ENCODE measurements around the gene MX2.
A peak's percentile ranks its signal among the peaks of the same experiment; 100 is the strongest.
"Not testable (repeated sequence)": the region's sequence is repeated elsewhere in the genome, so short reads cannot be mapped to it uniquely, and the experiment has no call there.

Gene MX2

DNA sequence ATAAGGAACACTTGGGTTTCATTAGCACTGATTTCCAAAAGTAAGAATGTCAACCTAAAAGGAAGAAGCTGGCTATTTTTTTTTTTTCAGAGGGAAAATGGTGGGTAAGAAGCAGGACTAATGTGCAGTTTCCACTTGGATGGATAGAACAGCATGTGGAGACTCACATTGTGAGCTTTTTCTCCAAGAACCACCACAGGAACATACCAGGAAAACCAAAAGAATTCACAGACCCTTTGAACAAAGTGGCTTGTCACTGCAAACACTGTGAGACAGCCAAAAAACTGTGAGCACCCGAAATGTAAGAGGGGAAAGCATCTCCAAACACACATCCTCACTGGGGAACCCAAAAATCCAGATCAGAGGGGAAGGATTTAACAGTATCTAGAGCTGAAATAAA lies 48.5 kb downstream of the MX2 start:
- in situ Hi-C loops (cut with HindIII; ENCODE audit: low sequenced_read_pairs): no loop called here
- TF ChIP-seq, protein P1, sequence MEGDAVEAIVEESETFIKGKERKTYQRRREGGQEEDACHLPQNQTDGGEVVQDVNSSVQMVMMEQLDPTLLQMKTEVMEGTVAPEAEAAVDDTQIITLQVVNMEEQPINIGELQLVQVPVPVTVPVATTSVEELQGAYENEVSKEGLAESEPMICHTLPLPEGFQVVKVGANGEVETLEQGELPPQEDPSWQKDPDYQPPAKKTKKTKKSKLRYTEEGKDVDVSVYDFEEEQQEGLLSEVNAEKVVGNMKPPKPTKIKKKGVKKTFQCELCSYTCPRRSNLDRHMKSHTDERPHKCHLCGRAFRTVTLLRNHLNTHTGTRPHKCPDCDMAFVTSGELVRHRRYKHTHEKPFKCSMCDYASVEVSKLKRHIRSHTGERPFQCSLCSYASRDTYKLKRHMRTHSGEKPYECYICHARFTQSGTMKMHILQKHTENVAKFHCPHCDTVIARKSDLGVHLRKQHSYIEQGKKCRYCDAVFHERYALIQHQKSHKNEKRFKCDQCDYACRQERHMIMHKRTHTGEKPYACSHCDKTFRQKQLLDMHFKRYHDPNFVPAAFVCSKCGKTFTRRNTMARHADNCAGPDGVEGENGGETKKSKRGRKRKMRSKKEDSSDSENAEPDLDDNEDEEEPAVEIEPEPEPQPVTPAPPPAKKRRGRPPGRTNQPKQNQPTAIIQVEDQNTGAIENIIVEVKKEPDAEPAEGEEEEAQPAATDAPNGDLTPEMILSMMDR (IDR thresholded peaks at IDR 0.05; ENCODE audit: low read depth, low read length): no peak
- DNase-seq (ENCODE audit: low read depth, low spot score): no peak
- H3K4me3 ChIP-seq (ENCODE audit: low read depth, low read length): no peak overlapping the region

DNA sequence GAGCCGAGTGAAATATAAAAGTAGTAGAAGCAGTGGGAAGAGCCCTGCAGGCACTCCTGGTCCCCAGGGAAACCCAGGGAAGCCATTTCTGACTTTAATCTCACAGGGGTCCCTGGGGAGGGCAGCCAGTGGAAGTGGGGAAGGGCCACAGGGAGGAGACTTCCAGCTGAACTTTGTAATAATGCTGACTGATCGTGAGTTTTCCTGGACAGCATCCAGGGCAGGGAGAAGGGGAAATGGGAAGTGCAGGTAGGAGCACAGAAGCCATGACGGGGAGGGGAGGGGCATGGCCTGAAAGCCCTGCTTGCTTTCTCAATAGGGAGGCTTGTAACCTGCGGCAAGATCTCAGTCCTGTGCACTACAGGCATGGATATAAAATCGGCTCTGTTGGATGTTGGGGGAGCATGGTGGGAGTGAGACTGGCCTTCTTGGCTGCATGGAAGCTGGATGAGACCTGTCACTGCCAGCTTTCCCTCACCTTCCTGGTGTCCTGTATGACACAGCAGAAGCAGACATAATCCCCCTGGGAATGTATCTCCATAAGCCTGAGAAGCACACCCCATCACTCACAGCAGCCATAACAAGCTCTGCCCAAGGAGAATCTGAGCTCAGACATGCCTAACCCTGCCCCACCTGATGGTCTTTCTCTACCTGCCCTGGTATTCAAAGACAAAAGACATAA lies 49.1 kb downstream of the MX2 start:
- in situ Hi-C loops (cut with HindIII; ENCODE audit: low sequenced_read_pairs): no loop called here
- TF ChIP-seq, protein P1 (IDR thresholded peaks at IDR 0.05; ENCODE audit: low read depth, low read length): no peak
- no peak overlapping the region for H3K4me3 ChIP-seq (ENCODE audit: low read depth, low read length)
- no peak for DNase-seq (ENCODE audit: low read depth, low spot score)

DNA sequence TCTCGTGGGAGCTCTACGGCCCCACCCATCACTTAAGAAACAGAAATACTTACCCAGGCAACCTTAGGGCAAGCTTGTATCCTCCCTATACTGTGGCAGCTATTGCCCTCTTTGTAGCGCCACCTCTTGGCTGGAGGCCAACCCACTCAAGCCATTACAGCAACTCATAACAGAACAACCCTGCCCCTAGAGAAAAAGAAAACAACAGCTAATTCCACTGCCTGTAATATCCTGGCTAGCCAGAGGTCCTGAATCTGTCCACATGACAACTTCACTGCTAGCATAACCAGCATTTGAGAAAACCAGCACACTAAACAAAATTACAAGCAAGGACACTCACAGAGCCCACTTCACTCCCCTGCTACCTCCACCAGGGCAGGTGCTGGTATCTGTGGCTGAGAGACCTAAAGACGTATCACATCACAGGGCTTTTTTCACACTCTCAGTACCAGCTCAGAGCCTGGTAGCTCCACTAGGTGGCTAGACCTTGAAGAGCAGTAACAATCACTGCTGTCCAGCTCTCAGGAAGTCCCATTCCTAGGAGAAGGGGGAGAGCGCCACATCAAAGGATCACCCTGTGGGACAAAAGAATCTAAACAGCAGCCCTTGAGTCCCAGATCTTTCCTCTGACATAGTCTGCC lies 49.7 kb downstream of the MX2 start:
- in situ Hi-C loops (cut with HindIII; ENCODE audit: low sequenced_read_pairs): no loop called here
- TF ChIP-seq, protein P1 (IDR thresholded peaks at IDR 0.05; ENCODE audit: low read depth, low read length): peak; percentile 24
- no peak overlapping the region for H3K4me3 ChIP-seq (ENCODE audit: low read depth, low read length)
- DNase-seq (ENCODE audit: low read depth, low spot score): no peak

DNA sequence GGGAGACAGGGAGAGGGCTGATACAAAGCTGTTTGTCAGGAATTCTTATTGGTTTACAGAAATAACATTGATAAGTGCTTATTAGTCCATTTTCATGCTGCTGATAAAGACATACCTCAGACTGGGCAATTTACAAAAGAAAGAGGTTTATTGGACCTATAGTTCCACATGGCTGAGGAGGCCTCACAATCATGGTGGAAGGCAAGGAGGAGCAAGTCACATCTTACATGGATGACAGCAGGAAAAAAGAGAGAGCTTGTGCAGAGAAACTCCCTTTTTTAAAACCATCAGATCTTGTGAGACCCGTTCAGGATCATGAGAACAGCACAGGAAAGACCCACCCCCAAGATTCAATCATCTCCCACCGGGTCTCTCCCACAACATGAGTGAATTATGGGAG lies 55.7 kb downstream of the MX2 start:
- DNase-seq (ENCODE audit: low read depth, low spot score); in situ Hi-C loops (cut with HindIII; ENCODE audit: low sequenced_read_pairs); H3K4me3 ChIP-seq (ENCODE audit: low read depth, low read length): not testable (repeated sequence)

DNA sequence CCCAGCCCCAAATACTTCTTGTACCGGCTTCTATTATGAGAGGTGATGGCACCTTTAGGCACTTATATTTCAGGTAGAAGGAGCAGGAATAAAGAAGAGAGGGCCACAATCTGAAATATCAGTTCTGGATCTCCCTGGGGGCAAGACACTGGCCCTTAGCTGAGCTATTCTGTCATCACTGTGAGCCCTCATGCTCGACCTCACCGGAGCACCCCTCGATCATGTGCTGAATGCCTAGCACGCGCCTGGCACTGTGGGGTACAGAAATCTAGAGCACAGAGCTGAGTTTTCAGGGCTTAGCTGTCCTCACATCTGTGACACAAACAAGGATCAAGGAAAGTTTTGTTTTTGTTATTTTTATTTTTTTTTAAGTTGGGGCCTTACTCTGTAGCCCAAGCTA lies 56.6 kb downstream of the MX2 start:
- in situ Hi-C loops (cut with HindIII; ENCODE audit: low sequenced_read_pairs): no loop called here
- H3K4me3 ChIP-seq (ENCODE audit: low read depth, low read length): no peak overlapping the region
- DNase-seq (ENCODE audit: low read depth, low spot score): no peak
- TF ChIP-seq, protein P1 (IDR thresholded peaks at IDR 0.05; ENCODE audit: low read depth, low read length): no peak

DNA sequence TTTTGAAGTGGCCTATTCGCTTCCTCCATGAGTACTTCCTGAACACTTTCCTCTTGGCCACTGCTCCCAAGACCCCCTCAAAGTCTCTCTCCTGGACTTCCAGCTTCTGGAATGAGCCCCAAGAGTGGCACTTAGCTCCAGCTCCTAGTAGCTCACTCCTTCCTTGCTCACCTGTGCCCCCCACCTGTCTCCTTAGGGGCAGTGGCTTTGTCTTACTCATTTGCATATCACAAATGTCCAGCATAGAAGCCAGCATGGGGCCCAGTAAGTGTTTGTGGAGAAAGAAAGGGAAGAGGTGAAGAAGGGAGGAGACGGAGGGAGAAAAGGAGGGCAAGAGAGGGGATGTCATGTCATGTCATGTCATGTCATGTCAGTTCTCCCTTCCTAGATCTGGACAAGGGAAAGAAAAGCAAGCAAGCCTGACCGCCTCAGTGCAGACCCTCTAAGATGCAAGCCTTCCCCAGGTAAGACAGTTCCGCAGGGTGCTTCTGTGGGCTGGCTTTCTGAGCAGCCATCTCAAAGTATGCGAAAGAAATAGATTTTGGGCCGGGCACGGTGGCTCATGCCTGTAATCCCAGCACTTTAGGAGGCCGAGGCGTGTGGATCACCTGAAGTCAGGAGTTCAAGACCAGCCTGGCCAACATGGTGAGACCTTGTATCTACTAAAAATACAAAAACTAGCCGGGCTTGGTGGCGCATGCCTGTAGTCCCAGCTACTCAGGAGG lies 57.3 kb downstream of the MX2 start:
- no peak for DNase-seq (ENCODE audit: low read depth, low spot score)
- H3K4me3 ChIP-seq (ENCODE audit: low read depth, low read length): no peak overlapping the region
- TF ChIP-seq, protein P1 (IDR thresholded peaks at IDR 0.05; ENCODE audit: low read depth, low read length): no peak
- in situ Hi-C loops (cut with HindIII; ENCODE audit: low sequenced_read_pairs): no loop called here

Data from astrocyte of the spinal cord (primary cell).